Lower lobe of right lung (tissue), 2 donors: ENCODE data around the gene ACTG1. TPM values are rescaled to one million over a fixed set of nuclear protein-coding genes. Genes with fewer than 3 reads are reported as not detected.

Experiments
- ATAC-seq, 2 donors: fragments of 200-7000 bp; cut with Tn5 transposase; one replicate each; pipeline ENCODE4 v1.9.1; 2020 to 2022; ENCODE audit warnings: mild to moderate bottlenecking in 2 of 2, moderate library complexity in 2 of 2
- DNase-seq: peaks from one replicate; pipeline ENCODE4 v3.0.0-alpha.2; 2020
- H3K27ac ChIP-seq: fragments of 200-600 bp; one replicate; pipeline ENCODE4 v1.8.0; 2022
- H3K27me3 ChIP-seq: fragments of 200-600 bp; one replicate; pipeline ENCODE4 v1.8.0; 2022; ENCODE audit warnings: low read depth
- H3K36me3 ChIP-seq: fragments of 200-600 bp; one replicate; pipeline ENCODE4 v1.8.0; 2022; ENCODE audit warnings: mild to moderate bottlenecking
- H3K4me1 ChIP-seq: fragments of 200-600 bp; one replicate; pipeline ENCODE4 v1.8.0; 2022
- H3K4me3 ChIP-seq: fragments of 200-600 bp; one replicate; pipeline ENCODE4 v1.8.0; 2022; ENCODE audit warnings: mild to moderate bottlenecking
- H3K9me3 ChIP-seq: fragments of 200-600 bp; one replicate; pipeline ENCODE4 v1.8.0; 2022
- intact Hi-C: fragments of 100-400 bp; cut with DNase I; formaldehyde crosslinking; loops from one replicate; pipeline ENCODE4 v1.11.0; 2022
- total RNA-seq: library from RNA; stranded (reverse); fragmentation: NEBNext Ultra II Directional; extraction: Animal tissue kit (Norgen Biotek cat#: 25700); gene quantifications from one replicate; pipeline ENCODE4 v1.2.1, GENCODE V29; 2021
- TF ChIP-seq, protein P1 (sequence below): fragments of 200-600 bp; IDR thresholded peaks from one replicate; pipeline ENCODE4 v1.8.0; 2022; ENCODE audit warnings: antibody characterized with exemption, mild to moderate bottlenecking
- donor health status: DM: no; HTN: yes; CAD: no; lungs with severe emphysema.

ACTG1 gene
- total RNA-seq, 1 donor from 2014 or later: 1,821 TPM

GRCh38 chr17:81474958-81475357 lies 37.6 kb downstream of the ACTG1 start:
- Histone ChIP-seq H3K27ac (no peak overlapping the region), H3K4me3 (no peak overlapping the region), H3K36me3 (no peaks in the 10 kb centered on the region), H3K9me3 (no peaks in the 10 kb centered on the region), H3K4me1 (no peaks in the 10 kb centered on the region), H3K27me3 (no peaks in the 10 kb centered on the region)
- no peak for ATAC-seq
- TF ChIP-seq, protein P1, sequence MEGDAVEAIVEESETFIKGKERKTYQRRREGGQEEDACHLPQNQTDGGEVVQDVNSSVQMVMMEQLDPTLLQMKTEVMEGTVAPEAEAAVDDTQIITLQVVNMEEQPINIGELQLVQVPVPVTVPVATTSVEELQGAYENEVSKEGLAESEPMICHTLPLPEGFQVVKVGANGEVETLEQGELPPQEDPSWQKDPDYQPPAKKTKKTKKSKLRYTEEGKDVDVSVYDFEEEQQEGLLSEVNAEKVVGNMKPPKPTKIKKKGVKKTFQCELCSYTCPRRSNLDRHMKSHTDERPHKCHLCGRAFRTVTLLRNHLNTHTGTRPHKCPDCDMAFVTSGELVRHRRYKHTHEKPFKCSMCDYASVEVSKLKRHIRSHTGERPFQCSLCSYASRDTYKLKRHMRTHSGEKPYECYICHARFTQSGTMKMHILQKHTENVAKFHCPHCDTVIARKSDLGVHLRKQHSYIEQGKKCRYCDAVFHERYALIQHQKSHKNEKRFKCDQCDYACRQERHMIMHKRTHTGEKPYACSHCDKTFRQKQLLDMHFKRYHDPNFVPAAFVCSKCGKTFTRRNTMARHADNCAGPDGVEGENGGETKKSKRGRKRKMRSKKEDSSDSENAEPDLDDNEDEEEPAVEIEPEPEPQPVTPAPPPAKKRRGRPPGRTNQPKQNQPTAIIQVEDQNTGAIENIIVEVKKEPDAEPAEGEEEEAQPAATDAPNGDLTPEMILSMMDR: no peak
- no peak for DNase-seq
- intact Hi-C loops: no loop called here

DNA sequence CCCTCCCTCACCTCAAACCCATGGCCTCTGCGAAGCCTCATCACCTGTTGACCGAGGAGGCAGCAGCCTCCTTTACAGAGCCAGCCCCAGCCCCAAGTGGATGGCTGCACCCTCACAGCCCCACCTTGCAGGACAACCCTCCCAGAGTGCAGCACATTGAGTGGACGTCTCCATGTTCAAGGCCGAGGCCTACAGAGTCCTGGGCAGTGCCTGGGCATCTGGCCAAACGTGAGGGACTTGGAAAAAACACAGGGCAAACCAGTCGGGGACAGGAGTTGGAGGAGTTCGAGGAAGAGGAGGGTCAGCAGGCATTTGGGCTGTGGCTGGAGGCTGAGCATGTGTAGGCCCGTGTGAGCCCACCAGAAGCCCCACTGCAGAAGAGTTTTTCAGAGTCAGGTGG lies 39.6 kb downstream of the ACTG1 start:
- TF ChIP-seq, protein P1: no peak
- DNase-seq: no peak

DNA sequence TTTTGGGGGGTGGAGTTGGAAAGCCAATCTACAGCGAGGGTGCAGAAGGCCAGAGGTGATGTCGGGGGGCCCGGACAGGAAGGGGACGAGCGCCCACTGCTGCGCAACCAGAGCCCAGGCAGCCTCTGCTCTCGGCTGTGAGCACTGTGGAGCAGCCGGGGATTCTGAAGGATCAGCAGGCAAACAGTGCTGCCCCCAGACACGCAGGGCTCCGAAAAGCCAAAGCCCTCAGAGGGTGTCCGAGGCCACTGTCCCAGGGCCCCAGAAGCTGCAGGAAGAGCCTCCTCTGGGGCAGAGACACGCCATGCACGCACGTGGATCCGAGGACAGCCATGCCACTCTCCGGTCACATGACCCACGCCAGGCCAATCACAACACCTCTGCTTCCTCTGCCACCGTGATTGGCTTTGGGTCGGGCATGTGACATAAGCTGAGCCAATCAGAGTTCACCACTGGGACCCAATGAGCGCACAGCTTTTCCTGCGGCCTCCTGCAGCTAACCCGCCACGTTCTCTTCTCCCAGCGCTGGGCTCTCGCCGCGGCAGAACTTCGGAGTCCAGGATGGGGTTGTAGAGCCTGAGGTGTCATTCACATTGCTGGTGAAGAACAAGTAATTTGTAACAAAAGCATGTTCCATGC lies 40.7 kb downstream of the ACTG1 start:
- TF ChIP-seq, protein P1: no peak
- Histone ChIP-seq H3K4me3 (no peak overlapping the region), H3K27me3 (no peaks in the 10 kb centered on the region), H3K27ac (no peak overlapping the region), H3K9me3 (no peaks in the 10 kb centered on the region), H3K4me1 (no peaks in the 10 kb centered on the region), H3K36me3 (no peaks in the 10 kb centered on the region)
- DNase-seq (no peak), ATAC-seq (peak; percentile 23 to 27)
- intact Hi-C loops: no loop called here

More for the DNA sequence above, 39.6 kb downstream of the ACTG1 start:
- Histone ChIP-seq H3K27ac (no peak overlapping the region), H3K36me3 (no peaks in the 10 kb centered on the region), H3K4me3 (no peak overlapping the region), H3K4me1 (no peaks in the 10 kb centered on the region), H3K27me3 (no peaks in the 10 kb centered on the region), H3K9me3 (no peaks in the 10 kb centered on the region)
- intact Hi-C loops: no loop called here
- no peak for ATAC-seq

- no peaks in the 10 kb centered on the region for H3K36me3 ChIP-seq
- DNase-seq: no peak
- H3K9me3 ChIP-seq: no peaks in the 10 kb centered on the region
- no peaks in the 10 kb centered on the region for H3K27me3 ChIP-seq
- H3K27ac ChIP-seq: no peak overlapping the region
- intact Hi-C loops: no loop called here
- no peak overlapping the region for H3K4me3 ChIP-seq
- no peaks in the 10 kb centered on the region for H3K4me1 ChIP-seq
- no peak for ATAC-seq
- TF ChIP-seq, protein P1: no peak
Observed at GRCh38 chr17:81470944-81471817, 41.4 kb downstream of the ACTG1 start.

GRCh38 chr17:81470270-81470943 lies 42.2 kb downstream of the ACTG1 start:
- TF ChIP-seq, protein P1: no peak
- Histone ChIP-seq H3K36me3 (no peaks in the 10 kb centered on the region), H3K27ac (no peak overlapping the region), H3K27me3 (no peaks in the 10 kb centered on the region), H3K9me3 (no peaks in the 10 kb centered on the region), H3K4me3 (no peak overlapping the region), H3K4me1 (no peaks in the 10 kb centered on the region)
- DNase-seq (no peak), ATAC-seq (no peak)
- intact Hi-C loops: no loop called here
